ENCODE measurements around the gene FMN2. TPM values are rescaled to one million over a fixed set of nuclear protein-coding genes. Genes with fewer than 3 reads are reported as not detected.

FMN2 gene
- total RNA-seq, 1 donor from 2014 or later, result 4.3 TPM

DNA sequence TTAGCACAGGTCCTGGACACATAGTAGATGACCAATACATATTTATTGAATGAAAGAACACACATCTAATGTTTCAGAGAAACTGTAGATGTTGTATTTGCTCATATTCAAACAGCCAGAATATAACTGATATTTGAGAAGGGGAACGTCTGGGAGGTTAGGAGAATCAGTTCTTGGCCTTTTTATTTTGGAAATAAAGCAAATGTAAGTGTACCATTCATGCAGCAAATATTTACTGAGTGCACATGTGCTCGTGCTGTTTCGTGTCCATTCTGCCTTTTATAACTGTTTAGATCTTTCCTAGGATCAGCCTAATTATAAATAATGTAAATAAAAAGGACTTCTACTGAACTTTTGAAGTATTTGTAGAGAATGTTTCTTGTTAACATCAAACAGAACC, 416.5 kb downstream of the FMN2 start:
- Mint-ChIP-seq H3K36me3 (no peaks in the 10 kb centered on the region), H3K27me3 (peaks cover 12% of the 10 kb centered on the region)

DNA sequence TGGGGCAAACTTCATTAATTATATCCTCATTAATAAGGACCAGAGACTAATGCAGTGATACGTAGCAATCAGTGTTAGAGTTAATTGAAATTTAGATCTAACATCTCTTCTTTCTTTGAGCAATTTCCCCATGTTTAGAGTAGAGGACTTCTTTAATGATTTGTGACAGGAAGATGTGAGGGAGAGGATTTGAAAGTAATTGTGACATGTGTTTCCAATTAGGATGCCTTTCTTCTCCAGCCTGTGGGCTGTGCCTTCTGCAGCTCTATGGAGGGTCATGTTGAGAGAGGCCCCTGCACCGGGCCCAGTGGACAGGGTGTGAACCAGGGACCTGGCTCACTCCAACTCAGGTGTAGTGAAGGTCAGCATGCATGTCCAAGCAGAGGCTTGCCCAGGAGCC, 417.3 kb downstream of the FMN2 start:
- Mint-ChIP-seq H3K27me3 (peaks cover 15% of the 10 kb centered on the region), H3K36me3 (no peaks in the 10 kb centered on the region), H3K27ac (no peak overlapping the region), H3K4me3 (peak overlapping the region; percentile 15), H3K9me3 (peaks cover 3% of the 10 kb centered on the region), H3K4me1 (ENCODE audit: unreplicated experiment) (peaks cover 9% of the 10 kb centered on the region)
- TF ChIP-seq, protein P1, sequence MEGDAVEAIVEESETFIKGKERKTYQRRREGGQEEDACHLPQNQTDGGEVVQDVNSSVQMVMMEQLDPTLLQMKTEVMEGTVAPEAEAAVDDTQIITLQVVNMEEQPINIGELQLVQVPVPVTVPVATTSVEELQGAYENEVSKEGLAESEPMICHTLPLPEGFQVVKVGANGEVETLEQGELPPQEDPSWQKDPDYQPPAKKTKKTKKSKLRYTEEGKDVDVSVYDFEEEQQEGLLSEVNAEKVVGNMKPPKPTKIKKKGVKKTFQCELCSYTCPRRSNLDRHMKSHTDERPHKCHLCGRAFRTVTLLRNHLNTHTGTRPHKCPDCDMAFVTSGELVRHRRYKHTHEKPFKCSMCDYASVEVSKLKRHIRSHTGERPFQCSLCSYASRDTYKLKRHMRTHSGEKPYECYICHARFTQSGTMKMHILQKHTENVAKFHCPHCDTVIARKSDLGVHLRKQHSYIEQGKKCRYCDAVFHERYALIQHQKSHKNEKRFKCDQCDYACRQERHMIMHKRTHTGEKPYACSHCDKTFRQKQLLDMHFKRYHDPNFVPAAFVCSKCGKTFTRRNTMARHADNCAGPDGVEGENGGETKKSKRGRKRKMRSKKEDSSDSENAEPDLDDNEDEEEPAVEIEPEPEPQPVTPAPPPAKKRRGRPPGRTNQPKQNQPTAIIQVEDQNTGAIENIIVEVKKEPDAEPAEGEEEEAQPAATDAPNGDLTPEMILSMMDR (conservative IDR thresholded peaks at IDR 0.05), result no peak
- no peak for DNase-seq (ENCODE audit: extremely low spot score, unreplicated experiment)

More for the DNA sequence above, 416.5 kb downstream of the FMN2 start:
- no peak for DNase-seq (ENCODE audit: extremely low spot score, unreplicated experiment)
- peaks cover 3% of the 10 kb centered on the region for H3K9me3 Mint-ChIP-seq
- peaks cover 9% of the 10 kb centered on the region for H3K4me1 Mint-ChIP-seq (ENCODE audit: unreplicated experiment)
- TF ChIP-seq, protein P1 (conservative IDR thresholded peaks at IDR 0.05), result no peak
- H3K4me3 Mint-ChIP-seq, result no peak overlapping the region
- no peak overlapping the region for H3K27ac Mint-ChIP-seq

DNA sequence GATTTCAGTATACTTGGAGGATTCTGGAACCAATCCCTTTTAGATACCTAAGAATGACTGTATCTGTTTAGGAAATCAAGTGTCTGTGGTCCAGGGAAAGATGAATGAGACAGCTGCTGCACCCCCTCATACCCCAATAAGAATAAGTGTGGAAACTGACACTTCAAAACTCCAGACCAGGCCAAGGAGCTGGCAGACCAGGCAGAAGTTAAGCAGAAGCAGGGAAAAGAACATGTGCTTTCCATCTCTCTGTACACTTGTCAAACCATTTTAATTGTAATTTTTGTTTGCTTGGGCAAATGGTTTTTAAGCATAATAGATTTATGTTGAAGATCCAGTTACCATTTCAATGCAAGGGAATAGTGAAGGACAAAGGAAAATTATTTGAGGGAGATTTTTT, 420.1 kb downstream of the FMN2 start:
- no peak overlapping the region for H3K27ac Mint-ChIP-seq
- H3K4me3 Mint-ChIP-seq, result no peak overlapping the region

DNA sequence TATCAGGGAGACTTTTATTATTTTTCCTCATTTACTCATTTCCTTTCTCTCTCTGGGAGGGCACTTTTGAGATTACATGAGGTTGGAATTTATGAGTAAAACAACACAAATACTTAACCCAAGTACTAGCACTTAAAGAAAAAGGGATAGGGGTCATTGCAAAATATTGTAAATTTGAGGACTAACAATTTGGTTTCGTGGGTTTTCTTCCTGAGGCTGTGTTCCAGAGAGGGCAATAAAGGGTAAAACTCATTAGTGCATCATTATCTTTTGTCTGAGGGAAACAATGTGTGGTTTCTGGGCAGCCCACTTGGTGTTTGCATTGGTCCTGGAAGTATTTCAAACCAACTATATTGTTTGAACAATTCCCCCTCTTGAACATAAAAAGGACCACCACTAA, 423.8 kb downstream of the FMN2 start:
- no peaks in the 10 kb centered on the region for H3K4me1 Mint-ChIP-seq (ENCODE audit: unreplicated experiment)
- no peak overlapping the region for H3K27ac Mint-ChIP-seq
- peaks cover 9% of the 10 kb centered on the region for H3K27me3 Mint-ChIP-seq
- DNase-seq (ENCODE audit: extremely low spot score, unreplicated experiment), result no peak
- TF ChIP-seq, protein P1 (conservative IDR thresholded peaks at IDR 0.05), result no peak
- H3K4me3 Mint-ChIP-seq, result no peak overlapping the region
- H3K9me3 Mint-ChIP-seq, result no peaks in the 10 kb centered on the region
- H3K36me3 Mint-ChIP-seq, result no peaks in the 10 kb centered on the region

More for the DNA sequence above, 420.1 kb downstream of the FMN2 start:
- Mint-ChIP-seq H3K27me3 (peaks cover 15% of the 10 kb centered on the region), H3K4me1 (ENCODE audit: unreplicated experiment) (peaks cover 9% of the 10 kb centered on the region), H3K9me3 (peaks cover 3% of the 10 kb centered on the region), H3K36me3 (no peaks in the 10 kb centered on the region)
- no peak for DNase-seq (ENCODE audit: extremely low spot score, unreplicated experiment)
- TF ChIP-seq, protein P1 (conservative IDR thresholded peaks at IDR 0.05), result no peak

- Mint-ChIP-seq H3K9me3 (no peaks in the 10 kb centered on the region), H3K27ac (no peak overlapping the region), H3K4me1 (ENCODE audit: unreplicated experiment) (no peaks in the 10 kb centered on the region), H3K27me3 (peaks cover 9% of the 10 kb centered on the region), H3K4me3 (no peak overlapping the region), H3K36me3 (no peaks in the 10 kb centered on the region)
- DNase-seq (ENCODE audit: extremely low spot score, unreplicated experiment), result no peak
- TF ChIP-seq, protein P1 (conservative IDR thresholded peaks at IDR 0.05), result no peak
Measured at GRCh38 chr1:240516069-240516468, 424.4 kb downstream of the FMN2 start.

GRCh38 chr1:240517891-240518290, 426.2 kb downstream of the FMN2 start:
- H3K4me3 Mint-ChIP-seq, result no peak overlapping the region
- no peak overlapping the region for H3K27ac Mint-ChIP-seq
- H3K27me3 Mint-ChIP-seq, result peaks cover 9% of the 10 kb centered on the region
- H3K9me3 Mint-ChIP-seq, result no peaks in the 10 kb centered on the region
- TF ChIP-seq, protein P1 (conservative IDR thresholded peaks at IDR 0.05), result no peak
- DNase-seq (ENCODE audit: extremely low spot score, unreplicated experiment), result no peak
- no peaks in the 10 kb centered on the region for H3K4me1 Mint-ChIP-seq (ENCODE audit: unreplicated experiment)
- H3K36me3 Mint-ChIP-seq, result no peaks in the 10 kb centered on the region

Data from type B pancreatic cell (in vitro differentiated cells).